Gastrocnemius medialis (tissue), 4 donors: ENCODE results near the gene ZDHHC14. TPM values are rescaled to one million over a fixed set of nuclear protein-coding genes. Genes with fewer than 3 reads are reported as not detected.

Experiments
- ATAC-seq, 2 donors: fragments of 150-250 bp; one replicate each; pipeline ENCODE4 v1.9.1; 2016
- DNase-seq, 2 donors: peaks; one replicate each; pipeline ENCODE4 v3.0.0-alpha.2; 2019
- H3K27ac ChIP-seq, 4 donors: fragments of 200-600 bp; sonication (generic); 1 replicate in 1 of 4; 2 replicates in 3 of 4; pipeline ENCODE4 v1.5.1; 2016 to 2018; ENCODE audit warnings: mild to moderate bottlenecking in 2 of 4, moderate library complexity in 1 of 4
- H3K27me3 ChIP-seq, 3 donors: fragments of 200-600 bp; sonication (generic) in 2 of 3; 1 replicate in 1 of 3; 2 replicates in 2 of 3; pipeline versions ENCODE4 v1.5.1 to v1.6.0; 2016 to 2019; ENCODE audit warnings: mild to moderate bottlenecking in 1 of 3, moderate library complexity in 1 of 3
- H3K36me3 ChIP-seq, 2 donors: fragments of 200-600 bp; sonication (generic) in 1 of 2; one replicate each; pipeline ENCODE4 v1.5.1; 2017 to 2018
- H3K4me1 ChIP-seq, 2 donors: fragments of 200-600 bp; sonication (generic) in 1 of 2; one replicate each; pipeline ENCODE4 v1.5.1; 2016 to 2017; ENCODE audit warnings: mild to moderate bottlenecking in 2 of 2
- H3K4me3 ChIP-seq, 4 donors: fragments of 200-600 bp; sonication (generic) in 3 of 4; 1 replicate in 1 of 4; 2 replicates in 3 of 4; pipeline ENCODE4 v1.5.1; 2016 to 2019; ENCODE audit warnings: mild to moderate bottlenecking in 2 of 4
- H3K9me3 ChIP-seq, 3 donors: fragments of 200-600 bp; sonication (generic) in 2 of 3; 1 replicate in 1 of 3; 2 replicates in 2 of 3; pipeline ENCODE4 v1.5.1; 2016 to 2019
- CTCF ChIP-seq, 5 experiments: fragments of 450-650 bp in 3 of 5; fragments of 200-600 bp in 2 of 5; sonication (generic) in 2 of 5; IDR thresholded peaks in 4 of 5; conservative IDR thresholded peaks in 1 of 5; 1 replicate in 4 of 5; 2 replicates in 1 of 5; pipeline ENCODE4 v1.5.1; 2016 to 2019; ENCODE audit warnings: antibody characterized with exemption in 5 of 5, mild to moderate bottlenecking in 3 of 5, moderate library complexity in 3 of 5
- POLR2A ChIP-seq, 2 donors: fragments of 450-650 bp; IDR thresholded peaks; one replicate each; pipeline ENCODE4 v1.6.1; 2017; ENCODE audit warnings: antibody characterized with exemption in 2 of 2, mild to moderate bottlenecking in 2 of 2, moderate library complexity in 2 of 2
- in situ Hi-C, 4 donors: fragments of 200-750 bp; cut with MboI; loops; one replicate each; pipeline versions ENCODE4 v1.15.0 to v1.8.0; 2017; ENCODE audit warnings: low sequenced_read_pairs in 4 of 4
- intact Hi-C: fragments of 100-400 bp; cut with DNase I; formaldehyde crosslinking; loops from one replicate; pipeline ENCODE4 v1.15.1; 2023; ENCODE audit warnings: low total_unique reads
- total RNA-seq, 4 donors: library from RNA; depleted of rRNA; stranded (reverse); fragments of >200 nt; gene quantifications; one replicate each; pipeline versions ENCODE4 v1.1.0 to v1.2.3, GENCODE V29; 2016

Gene ZDHHC14
- total RNA-seq, 4 donors from 2014 or later = 3.7 to 7.7 (median 5.9) TPM

- DNase-seq (no peak), ATAC-seq (no peak)
- in situ Hi-C loops (no loop called here), intact Hi-C loops (no loop called here)
- Histone ChIP-seq H3K27ac (no peak overlapping the region), H3K4me3 (no peak overlapping the region), H3K9me3 (no peaks in the 10 kb centered on the region), H3K4me1 (no peaks in the 10 kb centered on the region), H3K27me3 (no peaks in the 10 kb centered on the region), H3K36me3 (no peaks in the 10 kb centered on the region)
- TF ChIP-seq CTCF (IDR thresholded peaks at IDR 0.05 in 4 of 5, conservative IDR thresholded peaks at IDR 0.05 in 1 of 5) = no peak
- no peak for TF ChIP-seq POLR2A (IDR thresholded peaks at IDR 0.05)
Observed at GRCh38 chr6:157494132-157494710, 113.2 kb downstream of the ZDHHC14 start.

- ATAC-seq = no peak
- TF ChIP-seq CTCF (IDR thresholded peaks at IDR 0.05 in 4 of 5, conservative IDR thresholded peaks at IDR 0.05 in 1 of 5) (no peak), POLR2A (IDR thresholded peaks at IDR 0.05) (no peak)
- H3K9me3 ChIP-seq = no peaks in the 10 kb centered on the region
- H3K27ac ChIP-seq = no peak overlapping the region
- intact Hi-C loops = no loop called here
- in situ Hi-C loops = no loop called here
- no peak for DNase-seq
- H3K36me3 ChIP-seq = no peaks in the 10 kb centered on the region
- H3K27me3 ChIP-seq = no peaks in the 10 kb centered on the region
- no peak overlapping the region for H3K4me3 ChIP-seq
- H3K4me1 ChIP-seq = no peaks in the 10 kb centered on the region
Observed at GRCh38 chr6:157496534-157497095, 115.6 kb downstream of the ZDHHC14 start.

- DNase-seq (no peak), ATAC-seq (no peak)
- in situ Hi-C loops (no loop called here), intact Hi-C loops (no loop called here)
- H3K36me3 ChIP-seq = no peaks in the 10 kb centered on the region
- no peaks in the 10 kb centered on the region for H3K27me3 ChIP-seq
- no peaks in the 10 kb centered on the region for H3K9me3 ChIP-seq
- H3K4me1 ChIP-seq = no peaks in the 10 kb centered on the region
- no peak overlapping the region for H3K27ac ChIP-seq
- no peak overlapping the region for H3K4me3 ChIP-seq
- TF ChIP-seq POLR2A (IDR thresholded peaks at IDR 0.05) (no peak), CTCF (IDR thresholded peaks at IDR 0.05 in 4 of 5, conservative IDR thresholded peaks at IDR 0.05 in 1 of 5) (no peak)
Observed at GRCh38 chr6:157497579-157497978, 116.6 kb downstream of the ZDHHC14 start.

GRCh38 chr6:157498817-157499216, 117.8 kb downstream of the ZDHHC14 start:
- H3K4me3 ChIP-seq = no peak overlapping the region
- no peaks in the 10 kb centered on the region for H3K4me1 ChIP-seq
- H3K36me3 ChIP-seq = no peaks in the 10 kb centered on the region
- no peaks in the 10 kb centered on the region for H3K9me3 ChIP-seq
- no peak for DNase-seq
- TF ChIP-seq CTCF (IDR thresholded peaks at IDR 0.05 in 4 of 5, conservative IDR thresholded peaks at IDR 0.05 in 1 of 5) = no peak
- no peak for TF ChIP-seq POLR2A (IDR thresholded peaks at IDR 0.05)
- intact Hi-C loops = no loop called here
- no peak overlapping the region for H3K27ac ChIP-seq
- no peaks in the 10 kb centered on the region for H3K27me3 ChIP-seq
- in situ Hi-C loops = no loop called here
- ATAC-seq = no peak

GRCh38 chr6:157500022-157500421, 119.0 kb downstream of the ZDHHC14 start:
- no peak for DNase-seq
- Histone ChIP-seq H3K9me3 (no peaks in the 10 kb centered on the region), H3K27me3 (no peaks in the 10 kb centered on the region), H3K36me3 (no peaks in the 10 kb centered on the region), H3K4me3 (no peak overlapping the region), H3K27ac (no peak overlapping the region), H3K4me1 (no peaks in the 10 kb centered on the region)
- ATAC-seq = no peak
- intact Hi-C loops (no loop called here), in situ Hi-C loops (no loop called here)
- TF ChIP-seq POLR2A (IDR thresholded peaks at IDR 0.05) = no peak
- no peak for TF ChIP-seq CTCF (IDR thresholded peaks at IDR 0.05 in 4 of 5, conservative IDR thresholded peaks at IDR 0.05 in 1 of 5)
